ENCODE data around the gene AKR1C3.
A peak's percentile ranks its signal among the peaks of the same experiment; 100 is the strongest.
"Not testable (repeated sequence)": the region's sequence is repeated elsewhere in the genome, so short reads cannot be mapped to it uniquely, and the experiment has no call there.

Gene AKR1C3

GRCh38 chr10:5094265-5095205 is at the start of gene AKR1C3:
Gene AKR1C3, plus strand, starts transcription at chr10:5094414. Its CDS starts 31 bp downstream, at chr10:5094445.
- DNase-seq (ENCODE audit: low spot score) = peak; percentile 25

- no peak for DNase-seq (ENCODE audit: low spot score)
Observed at GRCh38 chr10:5045095-5045494, 49.1 kb upstream of the AKR1C3 start.

GRCh38 chr10:5046410-5046809 is 47.8 kb upstream of the AKR1C3 start:
- DNase-seq (ENCODE audit: low spot score) = no peak

GRCh38 chr10:5047055-5047454 is 47.2 kb upstream of the AKR1C3 start:
- DNase-seq (ENCODE audit: low spot score) = not testable (repeated sequence)

GRCh38 chr10:5047912-5048628 is 46.1 kb upstream of the AKR1C3 start:
- peak; percentile 47 for DNase-seq (ENCODE audit: low spot score)

GRCh38 chr10:5052951-5053500 is 41.2 kb upstream of the AKR1C3 start:
- not testable (repeated sequence) for DNase-seq (ENCODE audit: low spot score)

- DNase-seq (ENCODE audit: low spot score) = not testable (repeated sequence)
Observed at GRCh38 chr10:5054831-5055230, 39.4 kb upstream of the AKR1C3 start.

- not testable (repeated sequence) for DNase-seq (ENCODE audit: low spot score)
Observed at GRCh38 chr10:5059267-5059666, 34.9 kb upstream of the AKR1C3 start.

- DNase-seq (ENCODE audit: low spot score) = not testable (repeated sequence)
Observed at GRCh38 chr10:5060791-5061190, 33.4 kb upstream of the AKR1C3 start.

GRCh38 chr10:5064656-5065055 is 29.6 kb upstream of the AKR1C3 start:
- DNase-seq (ENCODE audit: low spot score) = no peak

- DNase-seq (ENCODE audit: low spot score) = no peak
Observed at GRCh38 chr10:5068274-5068984, 25.8 kb upstream of the AKR1C3 start.

- no peak for DNase-seq (ENCODE audit: low spot score)
Observed at GRCh38 chr10:5070648-5071410, 23.4 kb upstream of the AKR1C3 start.

- peak; percentile 13 for DNase-seq (ENCODE audit: low spot score)
Observed at GRCh38 chr10:5071411-5072198, 22.6 kb upstream of the AKR1C3 start.

GRCh38 chr10:5073659-5074058 is 20.6 kb upstream of the AKR1C3 start:
- no peak for DNase-seq (ENCODE audit: low spot score)

GRCh38 chr10:5076615-5077014 is 17.6 kb upstream of the AKR1C3 start:
- no peak for DNase-seq (ENCODE audit: low spot score)

GRCh38 chr10:5078547-5079180 is 15.6 kb upstream of the AKR1C3 start:
- DNase-seq (ENCODE audit: low spot score) = no peak

- no peak for DNase-seq (ENCODE audit: low spot score)
Observed at GRCh38 chr10:5079306-5079830, 14.8 kb upstream of the AKR1C3 start.

GRCh38 chr10:5079836-5080235 is 14.4 kb upstream of the AKR1C3 start:
- DNase-seq (ENCODE audit: low spot score) = no peak

GRCh38 chr10:5081091-5081490 is 13.1 kb upstream of the AKR1C3 start:
- DNase-seq (ENCODE audit: low spot score) = no peak
